CD4-positive, alpha-beta T cell (primary cell): ENCODE results near the gene GABRA4. TPM values are rescaled to one million over a fixed set of nuclear protein-coding genes. Genes with fewer than 3 reads are reported as not detected.

Experiments
- ATAC-seq: fragments of 200-7000 bp; cut with Tn5 transposase; one replicate; pipeline ENCODE4 v1.10.0; 2022; ENCODE audit warnings: mild to moderate bottlenecking; ENCODE audit not compliant: poor library complexity
- CTCF ChIA-PET: fragments of 350-600 bp; sonication (Branson Sonifier 250); formaldehyde crosslinking; loops from one replicate; lab custom pipeline; 2021; ENCODE audit warnings: antibody characterized with exemption, inconsistent platforms; lab: Charles Lee
- POLR2A ChIA-PET: fragments of 350-600 bp; sonication (Branson Sonifier 250); formaldehyde crosslinking; loops from one replicate; lab custom pipeline; 2021; ENCODE audit warnings: antibody characterized with exemption, inconsistent platforms; lab: Charles Lee
- DNase-seq, 14 experiments: peaks; one replicate each; pipeline ENCODE4 v3.0.0-alpha.2; 2013 to 2020; ENCODE audit warnings: mixed read lengths in 2 of 14
- H3K27ac ChIP-seq, 2 donors: one replicate each; pipeline versions ENCODE4 v1.5.1 to v1.7.0; 2013; ENCODE audit warnings: low read length in 2 of 2, low read depth in 1 of 2, mild to moderate bottlenecking in 1 of 2
- H3K27me3 ChIP-seq, 2 experiments: 1 replicate in 1 of 2; 2 replicates in 1 of 2; pipeline versions ENCODE4 v1.6.1 to v1.7.0; 2013; ENCODE audit warnings: low read length in 2 of 2, control low read depth in 1 of 2, mild to moderate bottlenecking in 1 of 2, moderate library complexity in 1 of 2; ENCODE audit not compliant: insufficient read depth in 2 of 2, control insufficient read depth in 1 of 2
- H3K36me3 ChIP-seq: one replicate; pipeline ENCODE4 v1.6.1; 2013; ENCODE audit warnings: low read length, control low read depth; ENCODE audit not compliant: insufficient read depth
- H3K4me1 ChIP-seq: one replicate; pipeline ENCODE4 v1.6.1; 2013; ENCODE audit warnings: low read length, control low read depth; ENCODE audit not compliant: insufficient read depth
- H3K4me3 ChIP-seq: one replicate; pipeline ENCODE4 v1.5.1; 2013; ENCODE audit warnings: mild to moderate bottlenecking, low read length, moderate library complexity
- H3K9me3 ChIP-seq, 2 experiments: 1 replicate in 1 of 2; 2 replicates in 1 of 2; pipeline versions ENCODE4 v1.6.1 to v1.7.0; 2013; ENCODE audit warnings: low read length in 2 of 2, mild to moderate bottlenecking in 2 of 2, control low read depth in 1 of 2, moderate library complexity in 1 of 2; ENCODE audit not compliant: control insufficient read depth in 1 of 2, insufficient read depth in 1 of 2
- H3K27ac Mint-ChIP-seq: one replicate; pipeline ENCODE4 v1.8.0; 2020; ENCODE audit warnings: mixed read lengths
- H3K27me3 Mint-ChIP-seq: one replicate; pipeline ENCODE4 v1.8.0; 2021; ENCODE audit warnings: mixed read lengths
- H3K36me3 Mint-ChIP-seq: one replicate; pipeline ENCODE4 v1.8.0; 2021; ENCODE audit warnings: low read depth, mixed read lengths
- H3K4me1 Mint-ChIP-seq: one replicate; pipeline ENCODE4 v1.8.0; 2021; ENCODE audit warnings: low read depth, mixed read lengths
- H3K4me3 Mint-ChIP-seq: one replicate; pipeline ENCODE4 v1.8.0; 2020; ENCODE audit warnings: mild to moderate bottlenecking, mixed read lengths
- H3K9me3 Mint-ChIP-seq: one replicate; pipeline ENCODE4 v1.8.0; 2020; ENCODE audit warnings: mixed read lengths
- CTCF ChIP-seq: fragments of 200-600 bp; IDR thresholded peaks from one replicate; pipeline ENCODE4 v1.8.0; 2022; ENCODE audit warnings: antibody characterized with exemption, mild to moderate bottlenecking
- intact Hi-C, 2 experiments: fragments of 100-400 bp; cut with DNase I in 1 of 2; cut with micrococcal nuclease in 1 of 2; formaldehyde crosslinking; loops; one replicate each; pipeline versions ENCODE4 v1.15.1 to v1.9.0; 2023 to 2025; cut with DNase I, micrococcal nuclease
- polyA plus RNA-seq, 2 donors: library from polyadenylated mRNA; unstranded; fragments of 120-200 nt; gene quantifications; one replicate each; pipeline ENCODE4 v1.2.1, GENCODE V29; 2013
- total RNA-seq, 174 experiments: library from RNA in 2 of 174; stranded (reverse) in 2 of 174; gene quantifications; one replicate each; pipeline ENCODE4 v1.2.3 and lab custom pipeline; 2021 to 2026

The GABRA4 gene
- not detected for total RNA-seq
- polyA plus RNA-seq (2013, experiment 1 of 2) = not detected
- not detected for polyA plus RNA-seq (2013, experiment 2 of 2)
- total RNA-seq (lab: John Stamatoyannopoulos, UW) = 0 to 0.22 (median 0) reads per million in 172 experiments

- no peak within 1 kb of the TSS for H3K4me3 ChIP-seq
- CTCF ChIA-PET = no interaction called here
Measured at GRCh38 chr4:46993075-46994006, at the start of gene GABRA4. TSS of gene GABRA4 (minus strand) at chr4:46993581. CDS start at chr4:46993424, 157 bp downstream.

GRCh38 chr4:47040828-47041227 lies 47.4 kb upstream of the GABRA4 start:
- CTCF ChIA-PET = no interaction called here
- Histone ChIP-seq H3K4me1 (no peaks in the 10 kb centered on the region), H3K9me3 (no peaks in the 10 kb centered on the region), H3K4me3 (no peak overlapping the region), H3K27ac (no peak overlapping the region), H3K27me3 (no peaks in the 10 kb centered on the region), H3K36me3 (no peaks in the 10 kb centered on the region)
- intact Hi-C loops = no loop called here
- DNase-seq (no peak), ATAC-seq (no peak)
- H3K27me3 Mint-ChIP-seq = peaks cover 23% of the 10 kb centered on the region
- POLR2A ChIA-PET = no interaction called here
- H3K9me3 Mint-ChIP-seq = no peaks in the 10 kb centered on the region
- no peak overlapping the region for H3K27ac Mint-ChIP-seq
- H3K4me1 Mint-ChIP-seq = no peaks in the 10 kb centered on the region
- no peak overlapping the region for H3K4me3 Mint-ChIP-seq
- no peak for TF ChIP-seq CTCF
- H3K36me3 Mint-ChIP-seq = no peaks in the 10 kb centered on the region

More at GRCh38 chr4:46993075-46994006, at the start of gene GABRA4:
- Mint-ChIP-seq H3K27me3 (peaks cover 59% of the 10 kb centered on the region), H3K36me3 (no peaks in the 10 kb centered on the region), H3K27ac (no peak within 1 kb of the TSS), H3K4me3 (peak within 1 kb of the TSS; percentile 48), H3K4me1 (peaks cover 8% of the 10 kb centered on the region), H3K9me3 (no peaks in the 10 kb centered on the region)
- H3K27ac ChIP-seq = no peak within 1 kb of the TSS
- no peak for DNase-seq
- intact Hi-C loops = no loop called here
- no peaks in the 10 kb centered on the region for H3K36me3 ChIP-seq
- H3K27me3 ChIP-seq = peaks cover 28 to 48% of the 10 kb centered on the region in 2 experiments
- POLR2A ChIA-PET = no interaction called here
- ATAC-seq = no peak
- peaks cover 12% of the 10 kb centered on the region for H3K4me1 ChIP-seq
- TF ChIP-seq CTCF = no peak
- H3K9me3 ChIP-seq = peaks cover 0 to 15% of the 10 kb centered on the region in 2 experiments

- no peak for TF ChIP-seq CTCF
- Mint-ChIP-seq H3K4me3 (no peak overlapping the region), H3K27ac (no peak overlapping the region), H3K4me1 (no peaks in the 10 kb centered on the region), H3K27me3 (peaks cover 27% of the 10 kb centered on the region), H3K9me3 (no peaks in the 10 kb centered on the region), H3K36me3 (no peaks in the 10 kb centered on the region)
- intact Hi-C loops = no loop called here
- H3K4me1 ChIP-seq = no peaks in the 10 kb centered on the region
- H3K9me3 ChIP-seq = no peaks in the 10 kb centered on the region
- ChIA-PET CTCF (no interaction called here), POLR2A (no interaction called here)
- ATAC-seq (no peak), DNase-seq (no peak)
- H3K27me3 ChIP-seq = peaks cover 0 to 8% of the 10 kb centered on the region in 2 experiments
- H3K4me3 ChIP-seq = no peak overlapping the region
- H3K36me3 ChIP-seq = no peaks in the 10 kb centered on the region
- no peak overlapping the region for H3K27ac ChIP-seq
Measured at GRCh38 chr4:47038263-47038662, 44.9 kb upstream of the GABRA4 start.
